ENCODE measurements around the gene JAKMIP1.

The JAKMIP1 gene

DNA sequence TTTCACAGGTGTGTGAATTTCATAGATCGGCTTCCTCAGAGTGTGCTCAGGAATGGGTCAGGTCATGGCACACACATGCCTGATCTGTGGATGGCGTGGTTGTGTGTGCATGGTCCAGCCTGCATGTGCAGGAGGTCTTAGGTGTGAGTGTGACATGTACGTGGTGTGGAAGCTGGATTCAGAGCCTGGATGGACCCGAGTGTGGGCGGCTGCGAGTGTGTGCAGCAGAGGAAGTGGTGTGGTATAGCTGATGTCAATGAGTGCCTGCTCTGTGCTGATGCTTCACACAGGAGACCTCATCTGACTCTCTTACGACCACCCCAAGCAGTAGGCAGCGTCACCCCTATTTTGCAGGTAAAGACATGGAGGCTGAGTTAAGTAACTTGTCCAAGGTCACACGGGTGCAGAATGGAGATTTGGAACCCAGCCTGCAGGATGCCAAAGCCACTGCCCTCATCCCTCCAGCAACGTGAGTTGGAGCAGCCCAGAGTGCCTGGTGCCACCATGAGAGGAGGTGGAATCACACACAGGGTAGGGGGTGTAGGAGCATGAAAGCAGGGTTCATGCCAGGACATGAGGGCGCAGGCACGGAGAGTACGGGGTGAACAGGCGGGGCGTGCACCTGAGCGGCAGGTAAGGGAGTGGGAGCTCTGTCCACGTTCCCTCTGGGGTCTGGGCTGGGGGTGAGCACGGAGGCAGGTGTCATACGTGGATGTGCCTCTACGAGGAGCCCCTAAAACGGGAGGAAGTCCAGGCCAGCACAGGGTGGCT is 157.9 kb downstream of the JAKMIP1 start:
- DNase-seq (ENCODE audit: low spot score) = no peak

DNA sequence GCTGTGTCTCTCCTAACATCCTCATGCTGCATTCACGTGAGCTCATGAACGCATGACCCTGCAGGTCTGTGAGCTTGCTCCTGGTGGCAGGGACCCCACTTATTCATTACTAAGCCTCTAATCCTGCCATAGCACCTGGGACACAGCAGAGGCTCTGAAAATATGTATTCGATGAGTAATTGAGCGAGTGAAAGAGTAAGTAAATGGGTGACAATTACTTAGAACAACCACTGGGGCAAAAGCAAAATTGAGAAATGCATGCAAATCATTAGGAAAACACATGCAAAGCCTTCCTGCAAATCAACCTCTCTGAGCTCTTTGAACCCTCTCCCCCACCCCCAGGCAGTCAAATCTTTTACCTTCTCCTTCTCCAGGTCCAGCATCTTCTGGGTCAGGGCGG is 158.5 kb downstream of the JAKMIP1 start:
- no peak for DNase-seq (ENCODE audit: low spot score)

DNA sequence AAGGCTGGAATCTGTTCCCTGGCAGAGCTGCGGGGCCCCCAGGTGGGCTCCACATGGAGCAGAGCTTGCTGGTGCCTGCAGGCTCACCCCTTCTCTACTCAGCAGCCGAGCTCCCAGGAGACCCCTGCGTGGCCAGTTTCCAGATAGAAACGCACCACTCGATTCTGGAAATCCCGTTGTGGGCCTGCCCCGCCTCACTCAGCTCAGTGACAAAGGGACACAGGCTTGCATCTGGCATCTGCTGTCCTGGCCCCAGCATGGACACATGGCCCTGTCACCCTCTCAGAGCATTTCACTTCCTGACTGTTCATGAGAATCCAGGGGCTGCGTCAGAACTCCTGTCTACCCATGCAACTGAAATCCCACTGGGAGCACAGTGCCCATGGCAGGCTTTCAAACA is 161.6 kb downstream of the JAKMIP1 start:
- no peak for DNase-seq (ENCODE audit: low spot score)

DNA sequence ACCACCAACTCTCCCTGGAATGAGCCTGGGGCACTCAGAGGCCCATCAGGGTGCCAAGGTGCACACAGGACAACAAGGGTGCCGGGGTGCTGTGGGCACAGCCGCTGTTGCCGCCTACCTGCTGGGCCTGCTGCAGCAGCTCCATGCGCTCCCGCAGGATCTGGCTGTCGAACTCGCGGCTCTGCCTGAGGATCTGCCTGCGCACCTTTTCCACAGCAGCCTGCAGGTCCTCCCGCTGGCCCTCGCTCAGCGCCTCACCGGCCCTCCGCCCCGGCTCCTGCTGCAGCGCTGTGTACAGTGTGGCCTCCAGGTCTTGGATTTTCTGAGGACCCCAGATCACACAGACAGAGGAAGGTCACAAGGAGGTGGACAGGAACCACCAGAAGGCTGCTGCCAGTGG is 164.6 kb downstream of the JAKMIP1 start:
- DNase-seq (ENCODE audit: low spot score) = no peak

DNA sequence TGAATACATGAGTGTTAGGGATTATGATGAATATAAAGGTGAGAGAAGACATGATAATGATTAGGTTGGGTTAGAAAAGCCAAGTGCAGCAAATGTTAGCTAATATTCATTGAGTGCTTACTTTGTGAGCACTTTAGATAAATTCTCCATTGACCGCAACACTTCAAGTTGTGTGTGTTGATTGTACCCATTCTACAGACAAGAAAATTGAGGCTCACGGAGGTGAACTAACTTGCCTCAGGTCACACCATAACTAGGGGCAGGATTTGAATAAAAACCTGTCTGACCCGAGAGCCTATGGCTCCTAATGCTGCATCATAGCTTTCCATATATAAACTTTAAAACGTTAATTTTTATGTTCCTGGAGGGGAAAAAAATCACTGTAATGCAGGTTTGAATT is 167.0 kb downstream of the JAKMIP1 start:
- DNase-seq (ENCODE audit: low spot score) = no peak

DNA sequence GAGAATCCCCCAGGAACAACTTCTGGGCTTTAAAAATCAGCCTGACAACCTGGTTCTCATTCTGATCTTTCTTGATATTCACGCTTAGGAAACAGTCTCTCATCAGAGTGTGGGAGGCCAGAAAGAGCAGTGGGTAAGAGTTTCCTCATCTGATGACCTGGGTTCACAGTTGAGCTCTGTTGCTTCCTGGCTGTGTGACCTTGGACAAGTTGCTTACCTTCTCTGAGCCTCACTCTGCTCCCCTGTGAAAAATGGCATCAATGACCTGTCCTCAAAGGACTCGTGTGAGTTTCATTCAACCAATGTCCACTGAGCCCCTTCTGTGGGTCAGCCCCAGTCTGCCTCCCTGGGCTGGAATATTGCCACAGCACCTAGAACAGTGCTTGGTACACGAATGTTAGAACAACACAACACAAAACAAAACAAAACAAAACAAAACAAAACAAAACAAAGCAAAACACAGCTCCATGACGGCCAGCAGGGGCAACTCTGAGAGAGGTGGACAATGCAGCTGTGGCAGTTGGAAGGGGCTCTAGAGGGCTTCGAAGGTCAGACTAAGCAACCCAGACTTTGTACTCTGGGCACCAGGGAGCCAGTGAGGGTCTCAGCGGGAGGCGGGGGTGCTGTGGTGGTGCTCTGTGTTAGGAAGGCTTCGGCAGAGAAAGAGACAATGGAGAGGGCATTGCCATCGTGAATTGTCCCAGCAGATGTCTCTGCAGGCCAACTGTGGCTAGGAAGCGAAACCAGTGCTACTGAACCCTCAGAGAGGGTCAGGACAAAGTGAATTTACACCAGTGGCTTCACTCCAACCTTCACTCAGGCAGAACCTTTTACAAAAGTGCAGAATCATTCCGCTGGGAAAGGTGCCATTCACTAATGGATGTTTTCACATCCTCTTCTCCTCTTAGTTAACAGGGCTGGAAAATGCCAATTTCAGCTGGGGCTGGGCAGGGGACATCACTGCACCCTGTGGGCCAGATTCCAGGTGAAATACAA is 167.8 kb downstream of the JAKMIP1 start:
- no peak for DNase-seq (ENCODE audit: low spot score)

DNA sequence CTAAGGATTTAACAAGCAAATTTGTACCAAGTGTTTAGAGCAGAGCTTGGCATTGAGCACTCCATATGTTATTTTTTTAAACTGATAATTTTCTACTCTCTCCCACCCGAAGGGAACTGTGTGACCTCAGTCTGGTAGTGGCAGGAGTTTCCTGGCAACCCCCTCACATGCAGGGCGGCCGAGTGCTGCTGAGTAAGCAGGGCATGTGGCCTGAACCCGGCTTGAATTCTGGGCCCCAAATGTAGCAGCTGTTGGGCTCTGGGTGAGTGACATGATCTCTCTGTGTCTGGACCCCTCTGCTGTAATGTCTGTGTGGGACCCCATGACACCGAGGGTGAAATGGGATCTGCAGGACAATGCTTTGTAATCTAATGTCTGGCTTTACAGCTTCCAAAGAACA is 168.5 kb downstream of the JAKMIP1 start:
- DNase-seq (ENCODE audit: low spot score) = no peak

DNA sequence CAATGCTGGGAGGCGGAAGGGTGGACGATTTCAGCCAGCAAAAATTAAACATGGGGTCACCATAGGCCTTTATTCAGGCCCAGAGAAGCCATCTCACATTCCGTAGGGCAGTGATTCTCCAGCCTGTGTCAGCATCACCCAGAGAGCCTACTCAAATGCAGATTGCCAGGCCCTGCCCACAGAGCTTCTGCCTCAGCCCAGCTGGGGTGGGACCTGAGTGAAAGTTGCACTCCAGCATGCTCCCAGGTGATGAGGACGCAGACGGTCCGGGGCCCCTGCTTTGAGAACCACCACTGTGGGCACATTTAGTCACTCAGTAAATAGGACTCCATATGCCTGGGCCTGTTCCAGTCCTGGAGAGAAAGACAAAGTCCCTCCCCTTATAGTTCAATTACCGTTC is 169.7 kb downstream of the JAKMIP1 start:
- no peak for DNase-seq (ENCODE audit: low spot score)

DNA sequence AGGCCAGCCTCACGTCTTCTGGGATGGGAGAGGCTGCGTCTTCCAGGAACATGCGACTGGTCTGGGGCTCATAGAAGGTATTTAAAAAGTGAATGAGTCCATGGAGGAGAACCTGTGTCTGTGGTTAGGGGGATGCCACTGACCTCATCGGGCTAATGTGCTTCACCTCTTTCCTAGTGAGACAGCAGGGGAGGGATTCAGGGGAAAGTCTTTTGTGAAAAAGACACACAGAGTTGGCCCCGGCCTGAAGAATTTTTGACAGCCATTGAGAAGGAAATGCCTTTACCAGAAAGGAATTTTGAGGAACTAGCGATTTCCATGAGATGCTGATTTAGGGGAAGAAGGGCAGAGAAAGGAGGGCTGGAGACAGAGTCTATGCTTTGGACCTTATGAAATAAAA is 171.1 kb downstream of the JAKMIP1 start:
- DNase-seq (ENCODE audit: low spot score) = no peak

DNA sequence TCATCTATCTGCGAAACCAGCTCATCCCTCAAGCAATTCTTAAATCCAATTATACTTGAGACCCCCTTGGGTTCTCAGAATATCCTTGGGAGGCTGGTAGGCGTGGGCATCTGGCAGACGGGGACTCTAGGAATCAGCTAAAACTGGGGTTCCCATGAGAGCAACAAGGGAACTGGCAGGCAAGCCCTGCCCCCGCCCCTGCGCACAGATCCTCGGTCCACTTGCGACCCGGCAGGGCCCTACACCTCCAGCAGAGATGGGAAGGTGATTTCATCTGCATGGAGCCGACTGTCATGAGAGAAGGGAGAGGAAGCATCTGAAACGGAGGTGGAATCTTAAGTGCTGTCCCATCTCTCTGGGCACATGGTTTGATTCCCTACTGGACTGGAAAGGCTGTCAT is 172.2 kb downstream of the JAKMIP1 start:
- no peak for DNase-seq (ENCODE audit: low spot score)

DNA sequence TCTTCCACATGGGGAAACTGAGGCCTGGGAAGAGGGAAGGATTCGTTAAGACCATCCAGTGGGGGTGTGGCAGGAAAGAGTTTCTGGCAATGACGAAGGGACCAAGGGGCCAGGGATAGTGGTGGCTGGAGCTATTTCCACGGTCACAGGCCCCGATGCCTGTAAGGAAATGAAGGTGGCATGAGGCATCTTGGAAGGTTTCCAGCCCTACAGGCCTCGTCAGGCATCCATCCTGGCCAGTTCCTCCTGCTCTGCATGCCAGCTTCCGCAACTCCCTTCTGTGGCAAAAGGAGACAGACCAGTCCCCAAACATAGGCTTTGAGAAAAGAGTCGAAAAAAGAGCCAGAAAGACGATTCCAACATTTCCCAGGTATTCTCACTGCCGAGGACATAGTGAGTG is 173.0 kb downstream of the JAKMIP1 start:
- no peak for DNase-seq (ENCODE audit: low spot score)

DNA sequence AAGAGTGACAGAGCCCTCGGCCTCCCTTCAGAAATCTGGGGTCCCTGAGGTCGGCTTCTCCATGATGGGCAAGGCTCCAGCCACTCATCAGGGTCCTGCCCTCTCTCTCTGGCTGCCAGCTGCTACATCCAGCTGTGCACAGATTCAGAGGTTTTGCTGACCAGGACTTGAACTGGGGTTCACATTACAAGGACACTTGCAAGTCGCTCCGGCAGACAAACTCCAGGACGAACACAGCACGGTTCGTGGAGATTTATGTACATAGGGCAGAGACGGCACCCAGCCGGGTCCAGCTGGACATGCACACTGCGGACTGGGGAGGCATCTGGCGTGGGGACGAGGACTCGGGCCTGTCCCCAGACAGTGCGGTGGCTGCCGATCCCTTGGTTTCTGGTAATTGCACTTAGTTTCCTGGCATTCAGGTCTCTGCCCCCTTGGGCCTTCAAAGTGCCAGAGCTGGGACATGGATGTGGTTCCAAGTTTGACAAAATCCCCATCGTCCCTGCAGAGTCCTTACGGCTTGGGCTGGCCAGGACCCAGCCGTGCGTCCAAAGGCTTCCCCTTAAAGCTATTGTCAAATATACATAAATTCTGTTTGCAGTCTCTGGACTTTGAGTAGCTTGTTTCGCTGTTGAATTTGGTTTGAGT is 175.9 kb downstream of the JAKMIP1 start:
- DNase-seq (ENCODE audit: low spot score) = no peak

DNA sequence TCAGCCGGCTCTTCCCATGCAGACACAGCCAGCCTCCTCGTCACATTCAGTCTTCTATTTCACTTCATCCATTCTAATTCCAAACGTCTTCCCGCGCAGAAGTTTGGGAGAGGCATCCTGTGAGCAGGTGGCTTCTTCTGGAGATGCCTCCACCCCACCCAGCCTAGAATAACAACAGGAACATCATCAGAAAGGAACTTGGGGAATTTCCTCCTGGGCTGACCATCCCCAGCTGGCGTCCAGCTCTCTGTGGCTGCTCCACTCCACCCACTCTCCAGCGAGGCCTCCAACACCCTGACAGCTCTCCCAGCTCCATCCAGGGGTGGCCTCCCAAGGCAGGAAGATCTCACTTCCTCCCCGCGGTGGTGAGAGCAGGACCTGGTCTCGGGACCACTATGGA is 176.6 kb downstream of the JAKMIP1 start:
- no peak for DNase-seq (ENCODE audit: low spot score)

DNA sequence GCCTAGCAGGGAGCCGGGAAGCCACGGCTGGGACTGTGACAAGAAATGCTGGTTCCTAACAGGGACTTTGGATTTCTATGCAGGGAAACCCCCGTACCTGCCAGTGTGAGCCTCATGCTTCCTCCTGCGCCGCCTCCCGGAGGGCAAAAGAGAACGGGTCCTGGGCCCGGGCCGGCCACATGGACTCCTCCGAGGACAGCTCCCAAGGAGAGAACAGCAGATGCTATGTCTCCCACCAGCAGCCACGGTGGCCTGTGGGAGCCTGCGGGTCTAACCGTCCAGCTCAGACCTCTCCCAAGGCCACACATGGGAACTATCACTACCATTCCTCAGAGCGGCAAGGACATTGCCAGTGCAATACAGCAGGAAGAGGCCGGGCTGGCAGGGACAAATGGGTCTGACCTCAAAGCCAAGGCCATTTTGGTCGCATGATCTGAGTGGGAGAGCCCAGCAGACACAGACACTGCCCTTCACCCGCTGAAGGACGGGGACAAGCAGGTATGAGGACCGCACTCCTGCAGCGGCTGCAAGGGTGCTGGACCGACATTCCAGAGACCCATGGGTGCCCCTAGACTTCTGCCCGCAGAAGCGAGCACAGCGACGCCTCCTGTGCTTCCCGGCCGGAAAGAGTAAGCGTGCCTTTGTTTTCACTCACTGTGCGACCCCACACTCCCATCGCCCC is 177.6 kb downstream of the JAKMIP1 start:
- no peak for DNase-seq (ENCODE audit: low spot score)

DNA sequence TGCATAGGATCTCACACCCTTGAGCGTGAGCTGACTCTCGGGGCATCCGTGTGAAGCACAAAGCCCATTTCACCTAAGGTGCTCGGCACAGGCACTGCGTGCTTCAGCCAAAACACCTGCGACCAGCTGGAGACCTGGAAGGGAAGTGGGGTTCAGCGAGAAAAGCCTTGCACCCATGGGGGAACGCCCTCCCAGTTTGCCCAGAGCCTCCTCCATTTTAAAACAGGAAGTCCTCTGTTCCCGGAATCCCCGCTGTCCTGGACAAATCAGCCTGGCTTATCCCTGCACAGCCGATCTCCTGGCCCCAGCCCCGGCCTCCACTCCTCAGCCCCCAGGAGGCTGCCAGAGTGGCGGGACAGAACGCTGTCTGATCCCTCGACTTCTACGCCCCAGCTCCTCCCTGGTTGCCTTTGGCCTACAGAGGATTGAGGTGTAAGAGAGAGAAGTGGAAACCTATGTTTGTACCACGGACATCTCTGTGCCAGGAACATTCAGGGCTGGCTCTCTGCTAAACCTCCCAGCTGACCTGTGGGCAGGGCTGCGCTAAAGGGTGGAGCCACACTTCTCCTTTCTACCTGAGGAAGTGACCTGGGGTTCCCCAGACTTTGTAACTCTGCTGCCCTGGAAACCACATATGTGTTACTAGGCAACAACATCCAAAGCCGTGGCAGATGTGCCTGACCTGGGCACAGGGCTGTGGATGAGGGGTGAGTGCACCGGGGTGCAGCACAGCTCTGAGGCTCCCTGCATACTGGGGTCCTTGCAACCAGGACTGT is 178.3 kb downstream of the JAKMIP1 start:
- no peak for DNase-seq (ENCODE audit: low spot score)

DNA sequence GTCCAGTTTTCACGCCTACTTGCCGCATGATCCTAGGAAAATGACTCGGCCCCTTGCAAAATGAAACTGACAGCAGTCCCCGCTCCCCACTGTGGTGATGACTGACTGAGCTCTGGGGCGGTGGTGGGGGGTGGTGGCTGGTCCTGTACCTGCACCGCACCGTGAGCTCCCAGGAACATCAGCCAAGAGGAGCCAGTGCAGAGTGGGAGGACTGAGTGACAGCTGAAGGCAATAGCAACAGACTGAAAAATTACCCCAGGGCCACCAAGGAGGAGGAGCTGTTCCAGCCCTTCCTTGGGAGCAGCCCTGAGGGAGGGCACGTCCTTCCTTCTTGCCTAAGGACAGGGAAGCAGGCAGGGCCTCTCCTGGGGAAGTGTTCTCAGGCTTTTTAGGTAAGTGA is 179.7 kb downstream of the JAKMIP1 start:
- DNase-seq (ENCODE audit: low spot score) = no peak

DNA sequence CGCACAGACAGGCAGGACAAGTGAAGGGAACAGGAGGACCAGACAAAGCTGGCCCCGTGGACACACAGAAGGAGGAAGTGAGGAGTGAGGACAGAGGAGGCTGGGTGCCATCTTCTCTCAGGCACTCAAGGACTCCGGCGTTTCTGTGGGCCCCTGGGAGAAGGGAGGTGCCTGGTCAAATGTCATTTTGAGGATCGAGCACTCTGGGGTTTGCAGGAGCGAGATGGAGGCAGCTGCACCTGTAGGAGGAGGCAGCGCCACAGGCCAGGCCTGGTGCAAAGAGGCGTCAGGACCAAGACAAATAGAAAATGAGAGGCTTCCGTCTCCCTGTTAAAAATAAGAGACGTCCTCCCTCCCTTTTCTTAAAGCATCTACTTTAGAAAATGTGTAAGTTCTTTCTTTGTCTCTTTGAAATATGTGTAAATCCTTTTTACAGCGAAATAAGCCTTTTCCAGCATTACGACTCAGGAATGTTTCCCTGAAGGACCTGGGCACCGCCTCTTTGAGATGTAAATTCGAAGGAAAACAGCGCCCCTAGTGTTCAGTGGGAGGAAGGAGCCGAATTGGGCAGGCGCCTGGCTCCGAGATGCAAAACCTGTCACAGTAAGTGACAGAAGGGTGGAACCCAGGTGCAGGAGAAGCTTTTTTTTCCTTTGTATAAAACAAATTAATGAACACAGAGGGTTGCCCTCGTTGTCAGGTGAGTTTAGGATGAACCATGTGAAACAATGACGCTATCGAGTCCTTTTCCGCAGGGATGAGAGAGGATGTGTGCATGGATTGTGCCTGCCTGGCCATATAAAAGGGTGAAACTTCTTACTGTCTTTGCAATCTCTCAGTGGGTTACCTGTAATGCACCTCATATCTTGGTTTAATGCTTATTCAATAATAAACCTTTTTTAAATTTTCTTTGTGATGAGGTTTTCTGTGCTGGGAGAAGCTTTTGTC is 180.8 kb downstream of the JAKMIP1 start:
- peak; percentile 22 for DNase-seq (ENCODE audit: low spot score)

DNA sequence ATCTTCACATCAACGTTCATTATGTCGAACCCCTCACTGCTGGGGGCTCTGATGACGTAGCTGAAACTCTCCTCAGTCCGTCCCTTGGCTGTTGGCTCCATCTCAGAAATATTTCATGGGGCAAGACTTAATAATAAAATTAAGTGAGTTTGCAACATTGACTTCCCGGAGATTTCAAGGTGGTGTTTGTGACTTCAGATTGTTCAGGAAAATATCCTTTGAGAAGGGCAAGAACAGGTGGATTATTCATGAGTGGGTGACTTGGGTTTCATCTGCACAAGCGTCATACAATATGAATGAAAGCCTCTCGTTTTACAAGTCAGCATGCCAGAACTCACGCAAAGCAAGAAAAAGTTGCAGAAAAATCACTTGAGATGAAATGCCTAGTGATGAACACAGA is 182.0 kb downstream of the JAKMIP1 start, which contains the start of gene C4orf50:
Gene C4orf50, minus strand, starts transcription at position 101 of the 400 bp plus-strand sequence.
- DNase-seq (ENCODE audit: low spot score) = no peak

DNA sequence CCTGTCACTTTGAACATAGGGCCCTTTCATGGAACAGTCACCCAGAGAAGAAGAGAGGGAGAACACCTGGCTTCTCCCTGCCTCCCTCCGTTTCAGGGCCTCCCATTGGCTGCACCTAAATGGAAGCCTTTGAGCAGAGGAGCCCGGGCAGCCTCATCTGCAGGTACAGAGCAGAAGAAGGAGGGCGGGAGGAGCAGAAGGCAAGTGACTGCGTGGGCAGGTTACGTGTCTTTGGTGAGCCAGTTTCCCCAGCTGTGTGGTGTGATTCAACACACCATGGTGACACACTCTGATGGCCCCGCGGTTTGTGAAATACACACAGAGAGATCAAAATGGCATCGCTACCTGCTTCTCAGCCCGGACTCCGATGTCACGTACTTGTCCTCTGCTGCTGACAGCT is 182.5 kb downstream of the JAKMIP1 start:
- DNase-seq (ENCODE audit: low spot score) = no peak

DNA sequence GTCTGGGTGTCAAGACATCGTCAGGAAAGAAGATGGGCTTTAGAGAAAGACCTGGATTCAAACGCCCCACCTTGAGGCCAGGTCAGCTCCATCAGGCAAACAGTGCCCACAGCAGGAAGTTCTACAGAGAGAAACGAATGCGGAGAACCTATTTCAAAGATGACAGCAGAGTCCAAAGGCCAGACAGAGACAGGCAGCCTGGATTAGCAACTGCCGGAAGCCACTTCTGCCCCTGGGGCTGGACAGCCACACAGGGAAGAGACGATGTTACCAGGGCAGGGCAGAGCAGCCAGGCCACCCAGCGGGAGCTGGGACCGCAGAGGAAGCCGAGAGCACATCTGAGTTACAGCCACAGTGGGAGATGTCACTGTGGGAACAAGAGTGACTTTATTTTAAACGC is 183.3 kb downstream of the JAKMIP1 start:
- no peak for DNase-seq (ENCODE audit: low spot score)
